A673 (cell line): ENCODE data around the gene CREB3L2.

Experiments
- CTCF ChIP-seq: fragments of 300-800, 200-600 bp; sonication (generic); conservative IDR thresholded peaks from 2 replicates; pipeline ENCODE4 v1.5.1; 2017; ENCODE audit warnings: low read depth, mild to moderate bottlenecking, antibody characterized with exemption, low read length, moderate library complexity, mixed read lengths
- EZH2 ChIP-seq: fragments of 200-600 bp; sonication (generic); IDR thresholded peaks from 2 replicates; pipeline ENCODE4 v1.6.1; 2017; ENCODE audit warnings: borderline replicate concordance, low read depth, mild to moderate bottlenecking, mixed read lengths, antibody characterized with exemption, low read length; ENCODE audit not compliant: poor library complexity, severe bottlenecking

GRCh38 chr7:137950263-137950621 lies 51.6 kb downstream of the CREB3L2 start:
- TF ChIP-seq CTCF, result no peak
- no peak for TF ChIP-seq EZH2
